GM12878 (cell line): ENCODE data around the gene INAFM1. TPM values are rescaled to one million over a fixed set of nuclear protein-coding genes. Genes with fewer than 3 reads are reported as not detected.
A peak's percentile ranks its signal among the peaks of the same experiment; 100 is the strongest.

Experiments
- ATF3 ChIP-seq: IDR thresholded peaks from 2 replicates; pipeline ENCODE4 v1.6.1; 2011; ENCODE audit warnings: low read depth, mild to moderate bottlenecking, low read length, moderate library complexity, borderline replicate concordance; ENCODE audit errors: extremely low read depth
- BACH1 ChIP-seq: fragments of 450-650 bp; IDR thresholded peaks from 2 replicates; pipeline ENCODE4 v1.6.1; 2017; ENCODE audit warnings: mild to moderate bottlenecking, borderline replicate concordance
- CBX3 ChIP-seq: fragments of 200-600 bp; sonication (generic); IDR thresholded peaks from 2 replicates; pipeline ENCODE4 v1.6.1; 2016; ENCODE audit warnings: low read depth, borderline replicate concordance
- CEBPZ ChIP-seq: fragments of 150-350 bp; IDR thresholded peaks from 2 replicates; pipeline ENCODE4 v1.6.1; 2016; ENCODE audit warnings: low read depth, low read length
- FOS ChIP-seq: IDR thresholded peaks from 3 replicates; pipeline ENCODE4 v1.6.1; 2011; ENCODE audit warnings: borderline replicate concordance; ENCODE audit not compliant: insufficient read length; ENCODE audit errors: extremely low read depth
- JUND ChIP-seq: IDR thresholded peaks from 2 replicates; pipeline ENCODE4 v1.6.1; 2012; ENCODE audit warnings: low read depth, mild to moderate bottlenecking, low read length, improper control_type of control experiment, moderate library complexity
- KLF5 ChIP-seq: fragments of 450-650 bp; IDR thresholded peaks from 2 replicates; pipeline ENCODE4 v1.6.1; 2014; ENCODE audit warnings: mild to moderate bottlenecking; ENCODE audit not compliant: partially characterized antibody
- MEF2A ChIP-seq: IDR thresholded peaks from 2 replicates; pipeline ENCODE4 v1.6.1; 2011; ENCODE audit warnings: low read depth, mild to moderate bottlenecking, low read length, moderate library complexity; ENCODE audit not compliant: insufficient read depth
- MTA2 ChIP-seq: fragments of 450-650 bp; IDR thresholded peaks from 2 replicates; pipeline ENCODE4 v1.6.1; 2016; ENCODE audit warnings: low read depth, mild to moderate bottlenecking, moderate library complexity
- POU2F2 ChIP-seq: IDR thresholded peaks from 3 replicates; pipeline ENCODE4 v1.6.1; 2011; ENCODE audit warnings: low read depth, mild to moderate bottlenecking, low read length, borderline replicate concordance
- RFX5 ChIP-seq: IDR thresholded peaks from 2 replicates; pipeline ENCODE4 v1.6.1; 2011; ENCODE audit warnings: low read depth, low read length, improper control_type of control experiment
- RUNX3 ChIP-seq: IDR thresholded peaks from 2 replicates; pipeline ENCODE4 v1.6.1; 2012; ENCODE audit warnings: low read length, inconsistent platforms
- SMAD5 ChIP-seq: IDR thresholded peaks from 2 replicates; pipeline ENCODE4 v1.6.1; 2016; ENCODE audit warnings: antibody characterized with exemption, low read depth
- STAT3 ChIP-seq: IDR thresholded peaks from 2 replicates; pipeline ENCODE4 v1.6.1; 2011; ENCODE audit warnings: low read depth, low read length, improper control_type of control experiment
- TCF12 ChIP-seq: IDR thresholded peaks from 2 replicates; pipeline ENCODE4 v1.6.1; 2011; ENCODE audit warnings: low read depth, mild to moderate bottlenecking, low read length
- TCF3 ChIP-seq: IDR thresholded peaks from 2 replicates; pipeline ENCODE4 v1.6.1; 2012; ENCODE audit warnings: low read depth, mild to moderate bottlenecking, low read length, borderline replicate concordance; ENCODE audit not compliant: insufficient read depth
- TCF7 ChIP-seq: IDR thresholded peaks from 2 replicates; pipeline ENCODE4 v1.6.1; 2014; ENCODE audit warnings: antibody characterized with exemption, borderline replicate concordance
- USF1 ChIP-seq: IDR thresholded peaks from 2 replicates; pipeline ENCODE4 v1.6.1; 2011; ENCODE audit warnings: borderline replicate concordance, low read depth, mild to moderate bottlenecking, moderate library complexity, mixed read lengths, low read length; ENCODE audit not compliant: insufficient read depth; ENCODE audit errors: extremely low read length
- ZNF217 ChIP-seq: fragments of 450-650 bp; IDR thresholded peaks from 2 replicates; pipeline ENCODE4 v1.6.1; 2017; ENCODE audit warnings: antibody characterized with exemption, mild to moderate bottlenecking
- ZNF384 ChIP-seq: IDR thresholded peaks from 2 replicates; pipeline ENCODE4 v1.6.1; 2012; ENCODE audit warnings: low read depth, mild to moderate bottlenecking, low read length, improper control_type of control experiment, borderline replicate concordance
- ZZZ3 ChIP-seq: IDR thresholded peaks from 2 replicates; pipeline ENCODE4 v1.6.1; 2011; ENCODE audit warnings: low read depth; ENCODE audit not compliant: control insufficient read depth, insufficient read length
- polyA plus RNA-seq, 11 experiments: library from polyadenylated mRNA; depleted of rRNA in 4 of 11; unstranded in 6 of 11; stranded (reverse) in 5 of 11; fragments of >200 nt; fragmentation: Nextera tagmentation in 4 of 11; fragmentation: Illumina TruSeq in 1 of 11; extraction: Ambion mirVana in 4 of 11; extraction: Trizol in 1 of 11; gene quantifications; 1 replicate in 1 of 11; 2 replicates in 10 of 11; pipeline versions ENCODE4 v1.2.1 to v1.2.3, GENCODE V29; 2011 to 2016; ENCODE audit warnings: inconsistent platforms in 2 of 11, missing spikeins in 2 of 11, low read depth in 1 of 11
- total RNA-seq, 4 experiments: library from RNA; depleted of rRNA in 3 of 4; stranded (reverse); fragments of >200 nt in 3 of 4; fragmentation: Illumina TruSeq in 1 of 4; extraction: Trizol in 1 of 4; gene quantifications; 2 replicates each; pipeline versions ENCODE4 v1.2.1 to v1.2.3, GENCODE V29; 2013 to 2021
- TF ChIP-seq, protein P1 (sequence below): fragments of 450-650 bp; formaldehyde crosslinking; IDR thresholded peaks from 2 replicates; pipeline ENCODE4 v1.5.0; 2022; ENCODE audit warnings: mild to moderate bottlenecking, missing genetic modification characterization

INAFM1 gene
- total and polyA plus RNA-seq, 10 of the 15 experiments (the other 5 are each of a cell fraction or from before 2014, with no cell fraction given): 0.57 to 6.8 (median 1.1) TPM; not detected in 1

DNA sequence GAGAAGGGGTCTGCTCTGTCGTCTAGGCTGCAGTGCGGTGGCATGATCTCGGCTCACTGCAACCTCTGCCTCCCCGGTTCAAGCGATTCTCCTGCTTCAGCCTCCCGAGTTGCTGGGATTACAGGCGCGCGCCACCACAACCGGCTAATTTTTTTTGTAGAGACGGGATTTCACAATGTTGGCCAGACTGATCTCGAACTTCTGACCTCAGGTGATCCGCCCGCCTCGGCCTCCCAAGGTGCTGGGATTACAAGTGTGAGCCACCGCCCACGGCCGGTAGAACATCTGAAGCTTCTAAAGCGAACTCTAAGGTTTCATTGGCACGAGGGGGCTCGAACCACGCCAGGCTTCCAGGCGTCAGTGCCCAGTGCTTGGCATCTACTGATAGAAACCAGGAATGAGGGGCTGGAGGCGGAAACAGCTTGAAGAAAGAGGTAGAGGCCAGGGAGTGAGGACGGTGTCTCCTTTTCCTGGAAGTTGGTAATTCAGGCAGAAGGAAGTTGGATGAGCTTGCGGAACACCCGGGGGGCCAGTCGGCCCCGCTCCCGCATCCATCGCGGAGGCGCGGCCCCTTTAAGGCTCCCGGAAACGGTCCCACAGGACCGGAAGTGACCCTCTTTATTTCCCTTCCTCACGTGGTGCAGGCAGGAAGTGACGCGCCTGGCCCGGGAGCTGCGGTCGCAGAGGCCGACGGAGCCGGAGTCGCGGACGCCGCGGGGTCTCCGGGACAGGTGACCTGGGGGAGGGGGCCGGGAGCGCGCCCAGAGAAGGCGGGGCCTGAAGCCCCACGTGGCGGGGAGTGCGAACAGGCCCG, 18.6 kb upstream of the INAFM1 start, which contains the start of gene CCDC9 (continued):
- TF ChIP-seq FOS (no peak), STAT3 (no peak), CBX3 (no peak), KLF5 (peak; percentile 75), ZZZ3 (no peak), CEBPZ (no peak), BACH1 (peak; percentile 34; the same call in 1 of the 2 replicates), RUNX3 (peak; percentile 86), RFX5 (no peak), TCF3 (peak; percentile 37; the same call in 1 of the 2 replicates), ZNF384 (no peak), JUND (no peak), TCF12 (peak; percentile 72; the same call in 1 of the 2 replicates), SMAD5 (no peak), ZNF217 (no peak), MEF2A (no peak), ATF3 (peak; percentile 91; the same call in 1 of the 2 replicates), USF1 (peak; percentile 95), MTA2 (0 out of 2 replicates have a peak, but pooled peaks have one; percentile 34), TCF7 (no peak), POU2F2 (no peak)
- TF ChIP-seq, protein P1, sequence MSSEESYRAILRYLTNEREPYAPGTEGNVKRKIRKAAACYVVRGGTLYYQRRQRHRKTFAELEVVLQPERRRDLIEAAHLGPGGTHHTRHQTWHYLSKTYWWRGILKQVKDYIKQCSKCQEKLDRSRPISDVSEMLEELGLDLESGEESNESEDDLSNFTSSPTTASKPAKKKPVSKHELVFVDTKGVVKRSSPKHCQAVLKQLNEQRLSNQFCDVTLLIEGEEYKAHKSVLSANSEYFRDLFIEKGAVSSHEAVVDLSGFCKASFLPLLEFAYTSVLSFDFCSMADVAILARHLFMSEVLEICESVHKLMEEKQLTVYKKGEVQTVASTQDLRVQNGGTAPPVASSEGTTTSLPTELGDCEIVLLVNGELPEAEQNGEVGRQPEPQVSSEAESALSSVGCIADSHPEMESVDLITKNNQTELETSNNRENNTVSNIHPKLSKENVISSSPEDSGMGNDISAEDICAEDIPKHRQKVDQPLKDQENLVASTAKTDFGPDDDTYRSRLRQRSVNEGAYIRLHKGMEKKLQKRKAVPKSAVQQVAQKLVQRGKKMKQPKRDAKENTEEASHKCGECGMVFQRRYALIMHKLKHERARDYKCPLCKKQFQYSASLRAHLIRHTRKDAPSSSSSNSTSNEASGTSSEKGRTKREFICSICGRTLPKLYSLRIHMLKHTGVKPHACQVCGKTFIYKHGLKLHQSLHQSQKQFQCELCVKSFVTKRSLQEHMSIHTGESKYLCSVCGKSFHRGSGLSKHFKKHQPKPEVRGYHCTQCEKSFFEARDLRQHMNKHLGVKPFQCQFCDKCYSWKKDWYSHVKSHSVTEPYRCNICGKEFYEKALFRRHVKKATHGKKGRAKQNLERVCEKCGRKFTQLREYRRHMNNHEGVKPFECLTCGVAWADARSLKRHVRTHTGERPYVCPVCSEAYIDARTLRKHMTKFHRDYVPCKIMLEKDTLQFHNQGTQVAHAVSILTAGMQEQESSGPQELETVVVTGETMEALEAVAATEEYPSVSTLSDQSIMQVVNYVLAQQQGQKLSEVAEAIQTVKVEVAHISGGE: no peak
